ENCODE results near the gene BTBD19.
"Not testable (repeated sequence)": the region's sequence is repeated elsewhere in the genome, so short reads cannot be mapped to it uniquely, and the experiment has no call there.

Gene BTBD19

GRCh38 chr1:44829506-44830384 lies 21.4 kb downstream of the BTBD19 start:
- no peak for FAIRE-seq

- no peak for FAIRE-seq
Observed at GRCh38 chr1:44830900-44831304, 22.6 kb downstream of the BTBD19 start.

- no peak for FAIRE-seq
Observed at GRCh38 chr1:44831516-44831915, 23.2 kb downstream of the BTBD19 start.

GRCh38 chr1:44832056-44832705 lies 23.9 kb downstream of the BTBD19 start:
- FAIRE-seq: no peak

- no peak for FAIRE-seq
Observed at GRCh38 chr1:44834328-44834727, 26.0 kb downstream of the BTBD19 start.

GRCh38 chr1:44835738-44836675 lies 27.7 kb downstream of the BTBD19 start:
- no peak for FAIRE-seq

- FAIRE-seq: not testable (repeated sequence)
Observed at GRCh38 chr1:44838294-44838693, 30.0 kb downstream of the BTBD19 start.

GRCh38 chr1:44839576-44839975 lies 31.3 kb downstream of the BTBD19 start:
- no peak for FAIRE-seq

GRCh38 chr1:44842486-44842861 lies 34.2 kb downstream of the BTBD19 start:
- no peak for FAIRE-seq

- FAIRE-seq: no peak
Observed at GRCh38 chr1:44842862-44843655, 34.7 kb downstream of the BTBD19 start, which contains the start of gene PTCH2. PTCH2 (minus strand) TSS chr1:44843253; CDS start chr1:44842932, 321 bp downstream.

- no peak for FAIRE-seq
Observed at GRCh38 chr1:44846985-44847384, 38.7 kb downstream of the BTBD19 start.

- no peak for FAIRE-seq
Observed at GRCh38 chr1:44847845-44848244, 39.5 kb downstream of the BTBD19 start.

GRCh38 chr1:44848456-44849181 lies 40.3 kb downstream of the BTBD19 start:
- FAIRE-seq: no peak

GRCh38 chr1:44849575-44850132 lies 41.3 kb downstream of the BTBD19 start:
- FAIRE-seq: no peak

- no peak for FAIRE-seq
Observed at GRCh38 chr1:44851308-44851707, 43.0 kb downstream of the BTBD19 start.

GRCh38 chr1:44853201-44853600 lies 44.9 kb downstream of the BTBD19 start:
- no peak for FAIRE-seq

- FAIRE-seq: no peak
Observed at GRCh38 chr1:44854970-44855369, 46.6 kb downstream of the BTBD19 start.

GRCh38 chr1:44855742-44856141 lies 47.4 kb downstream of the BTBD19 start:
- no peak for FAIRE-seq

- no peak for FAIRE-seq
Observed at GRCh38 chr1:44857446-44857845, 49.1 kb downstream of the BTBD19 start.

- FAIRE-seq: no peak
Observed at GRCh38 chr1:44860331-44860730, 52.0 kb downstream of the BTBD19 start.

GRCh38 chr1:44860891-44861425 lies 52.6 kb downstream of the BTBD19 start:
- no peak for FAIRE-seq

Measured in A204.1 (cell line).